Transverse colon (tissue), 4 donors: ENCODE measurements around the gene UPK2. TPM values are rescaled to one million over a fixed set of nuclear protein-coding genes. Genes with fewer than 3 reads are reported as not detected.

ENCODE experiments used
- DNase-seq: peaks from one replicate; pipeline ENCODE4 v3.0.0-alpha.2; 2019
- H3K27ac ChIP-seq, 4 donors: fragments of 200-600 bp; sonication (generic); 2 replicates each; pipeline ENCODE4 v1.5.1; 2016 to 2018; ENCODE audit warnings: inconsistent platforms in 4 of 4
- H3K27me3 ChIP-seq: fragments of 200-600 bp; sonication (generic); 2 replicates; pipeline ENCODE4 v1.5.1; 2017; ENCODE audit warnings: inconsistent platforms
- H3K36me3 ChIP-seq, 4 donors: fragments of 200-600 bp; sonication (generic); 2 replicates each; pipeline ENCODE4 v1.5.1; 2017 to 2019; ENCODE audit warnings: inconsistent platforms in 4 of 4
- H3K4me1 ChIP-seq, 4 donors: fragments of 200-600 bp; sonication (generic); 2 replicates each; pipeline ENCODE4 v1.5.1; 2017 to 2020; ENCODE audit warnings: inconsistent platforms in 4 of 4
- H3K4me3 ChIP-seq, 4 donors: fragments of 200-600 bp; sonication (generic); 1 replicate in 1 of 4; 2 replicates in 3 of 4; pipeline versions ENCODE4 v1.5.1 to v1.6.1; 2017 to 2019; ENCODE audit warnings: inconsistent platforms in 4 of 4
- H3K9me3 ChIP-seq, 2 donors: fragments of 200-600 bp; sonication (generic); 2 replicates each; pipeline ENCODE4 v1.5.1; 2017 to 2019; ENCODE audit warnings: inconsistent platforms in 2 of 2
- EP300 ChIP-seq: sonication (generic); formaldehyde crosslinking; IDR thresholded peaks from one replicate; pipeline ENCODE4 v1.6.1; 2017; ENCODE audit warnings: antibody characterized with exemption, low read depth
- POLR2A ChIP-seq: fragments of 450-650 bp; IDR thresholded peaks from one replicate; pipeline ENCODE4 v1.6.1; 2016; ENCODE audit warnings: antibody characterized with exemption, mild to moderate bottlenecking, moderate library complexity
- POLR2AphosphoS5 ChIP-seq, 3 donors: sonication (generic); formaldehyde crosslinking; IDR thresholded peaks; one replicate each; pipeline ENCODE4 v1.6.1; 2016; ENCODE audit warnings: antibody characterized with exemption in 3 of 3
- WGBS, 2 donors: methylation state at CpG; one replicate each; pipeline ENCODE4 v1.1.5; 2018; ENCODE audit warnings: low coverage in 1 of 2; 5-methylcytosine and 5-hydroxymethylcytosine counted together
- in situ Hi-C, 4 donors: fragments of 200-750 bp; cut with MboI; loops; one replicate each; pipeline versions ENCODE4 v1.15.0 to v1.15.1; 2017; ENCODE audit warnings: low sequenced_read_pairs in 3 of 4, low pct_ligation_motif_present in 1 of 4, low pct_unique_long_range_greater_than_20kb in 1 of 4
- intact Hi-C: fragments of 100-400 bp; cut with DNase I; formaldehyde crosslinking; loops from one replicate; pipeline ENCODE4 v1.15.1; 2023; ENCODE audit warnings: low total_unique reads
- total RNA-seq, 4 donors: library from RNA; depleted of rRNA; stranded (reverse); fragments of >200 nt; gene quantifications; one replicate each; pipeline ENCODE4 v1.1.0, GENCODE V29; 2016
- TF ChIP-seq, protein P1 (sequence below), 5 experiments: fragments of 200-600 bp in 3 of 5; fragments of 450-650 bp in 2 of 5; sonication (generic) in 3 of 5; IDR thresholded peaks; 1 replicate in 2 of 5; 2 replicates in 3 of 5; pipeline ENCODE4 v1.5.1; 2016 to 2017; ENCODE audit warnings: antibody characterized with exemption in 5 of 5, inconsistent platforms in 3 of 5, mild to moderate bottlenecking in 2 of 5, moderate library complexity in 1 of 5

Gene UPK2
- total RNA-seq, 4 donors from 2014 or later: not detected

- DNase-seq: no peak
- WGBS, 2 donors: 55% methylated on average over 13 of the region's 14 CpGs; no CpG with 5 or more reads in 1 of the 2 donors
- intact Hi-C loops: loop anchor here (1.0 to 2.0 kb wide), 2 partner anchors 50 to 268 kb away; no protein-coding TSS in a partner anchor
- peaks cover 8% of the 10 kb centered on the region for H3K27me3 ChIP-seq
- no peak overlapping the region for H3K4me3 ChIP-seq
- H3K36me3 ChIP-seq: no peaks in the 10 kb centered on the region
- no peaks in the 10 kb centered on the region for H3K9me3 ChIP-seq
- TF ChIP-seq POLR2A: no peak
- TF ChIP-seq, protein P1, sequence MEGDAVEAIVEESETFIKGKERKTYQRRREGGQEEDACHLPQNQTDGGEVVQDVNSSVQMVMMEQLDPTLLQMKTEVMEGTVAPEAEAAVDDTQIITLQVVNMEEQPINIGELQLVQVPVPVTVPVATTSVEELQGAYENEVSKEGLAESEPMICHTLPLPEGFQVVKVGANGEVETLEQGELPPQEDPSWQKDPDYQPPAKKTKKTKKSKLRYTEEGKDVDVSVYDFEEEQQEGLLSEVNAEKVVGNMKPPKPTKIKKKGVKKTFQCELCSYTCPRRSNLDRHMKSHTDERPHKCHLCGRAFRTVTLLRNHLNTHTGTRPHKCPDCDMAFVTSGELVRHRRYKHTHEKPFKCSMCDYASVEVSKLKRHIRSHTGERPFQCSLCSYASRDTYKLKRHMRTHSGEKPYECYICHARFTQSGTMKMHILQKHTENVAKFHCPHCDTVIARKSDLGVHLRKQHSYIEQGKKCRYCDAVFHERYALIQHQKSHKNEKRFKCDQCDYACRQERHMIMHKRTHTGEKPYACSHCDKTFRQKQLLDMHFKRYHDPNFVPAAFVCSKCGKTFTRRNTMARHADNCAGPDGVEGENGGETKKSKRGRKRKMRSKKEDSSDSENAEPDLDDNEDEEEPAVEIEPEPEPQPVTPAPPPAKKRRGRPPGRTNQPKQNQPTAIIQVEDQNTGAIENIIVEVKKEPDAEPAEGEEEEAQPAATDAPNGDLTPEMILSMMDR (IDR thresholded peaks at IDR 0.05): peak in 2 of 5 experiments; percentile 1 to 6
- H3K4me1 ChIP-seq: peaks cover 0 to 3% (median 0%) of the 10 kb centered on the region in 4 donors
- in situ Hi-C loops: loop anchor here (5.0 to 25.0 kb wide), 4 partner anchors 52 to 272 kb away; partner anchors contain the start of gene TREH (in 1 of the 4)
- H3K27ac ChIP-seq: no peak overlapping the region
These were observed 860 bp downstream of the UPK2 start for GRCh38 chr11:118956847-118957469.

- no peak overlapping the region for H3K27ac ChIP-seq
- peaks cover 8% of the 10 kb centered on the region for H3K27me3 ChIP-seq
- intact Hi-C loops: loop anchor here (2.0 kb wide), 1 partner anchor 269 kb away; no protein-coding TSS in a partner anchor
- TF ChIP-seq POLR2AphosphoS5 (IDR thresholded peaks at IDR 0.05) (no peak), POLR2A (no peak), EP300 (no peak)
- TF ChIP-seq, protein P1 (IDR thresholded peaks at IDR 0.05): no peak
- in situ Hi-C loops: loop anchor here (5.0 to 25.0 kb wide), 4 partner anchors 53 to 273 kb away; partner anchors contain the start of gene TREH (in 1 of the 4)
- H3K4me3 ChIP-seq: no peak overlapping the region
- H3K9me3 ChIP-seq: no peaks in the 10 kb centered on the region
- no peak for DNase-seq
- H3K4me1 ChIP-seq: peaks cover 0 to 3% (median 0%) of the 10 kb centered on the region in 4 donors
- no peaks in the 10 kb centered on the region for H3K36me3 ChIP-seq
- WGBS, 2 donors: 82 to 83% methylated on average over 2 to 11 of the region's 11 CpGs
These were observed 1.5 kb downstream of the UPK2 start for GRCh38 chr11:118957549-118957948.

- intact Hi-C loops: loop anchor here (2.0 kb wide), 1 partner anchor 269 kb away; no protein-coding TSS in a partner anchor
- in situ Hi-C loops: loop anchor here (5.0 to 25.0 kb wide), 4 partner anchors 53 to 273 kb away; partner anchors contain the start of gene TREH (in 1 of the 4)
- H3K9me3 ChIP-seq: no peaks in the 10 kb centered on the region
These were observed 1.9 kb downstream of the UPK2 start for GRCh38 chr11:118957968-118958367.

GRCh38 chr11:118958577-118958976 is 2.5 kb downstream of the UPK2 start:
- Histone ChIP-seq H3K27ac (no peak overlapping the region), H3K4me1 (peaks cover 0 to 3% (median 0%) of the 10 kb centered on the region in 4 donors), H3K9me3 (no peaks in the 10 kb centered on the region), H3K4me3 (no peak overlapping the region), H3K27me3 (peaks cover under 1% of the 10 kb centered on the region), H3K36me3 (no peaks in the 10 kb centered on the region)
- no peak for DNase-seq
- intact Hi-C loops: no loop called here
- TF ChIP-seq POLR2A: no peak
- TF ChIP-seq, protein P1 (IDR thresholded peaks at IDR 0.05): no peak
- no peak for TF ChIP-seq EP300
- TF ChIP-seq POLR2AphosphoS5 (IDR thresholded peaks at IDR 0.05): no peak
- in situ Hi-C loops: loop anchor here (5.0 to 25.0 kb wide), 4 partner anchors 54 to 274 kb away; partner anchors contain the start of gene TREH (in 1 of the 4)
- WGBS, 2 donors: 85% methylated on average over 2 of the region's 2 CpGs; no CpG with 5 or more reads in 1 of the 2 donors

More at GRCh38 chr11:118957968-118958367, 1.9 kb downstream of the UPK2 start:
- TF ChIP-seq POLR2A: no peak
- TF ChIP-seq EP300: no peak
- TF ChIP-seq POLR2AphosphoS5 (IDR thresholded peaks at IDR 0.05): no peak
- TF ChIP-seq, protein P1 (IDR thresholded peaks at IDR 0.05): no peak
- DNase-seq: no peak
- Histone ChIP-seq H3K27ac (no peak overlapping the region), H3K36me3 (no peaks in the 10 kb centered on the region), H3K4me3 (no peak overlapping the region), H3K4me1 (peaks cover 0 to 3% (median 0%) of the 10 kb centered on the region in 4 donors), H3K27me3 (peaks cover 6% of the 10 kb centered on the region)
- WGBS, 2 donors: 86 to 94% methylated on average over 1 to 8 of the region's 8 CpGs
